ENCODE data around the gene MEIS3. TPM values are rescaled to one million over a fixed set of nuclear protein-coding genes. Genes with fewer than 3 reads are reported as not detected.
"Not testable (repeated sequence)": the region's sequence is repeated elsewhere in the genome, so short reads cannot be mapped to it uniquely, and the experiment has no call there.

The MEIS3 gene
- total and polyA plus RNA-seq, 9 of the 15 experiments (the other 6 are each of a cell fraction or from before 2014, with no cell fraction given), result 0.06 to 0.80 (median 0.25) TPM; not detected in 1

- TF ChIP-seq ATF3 (IDR thresholded peaks at IDR 0.05) (no peak), ATF3 (CRISPR knock-in tag; conservative IDR thresholded peaks at IDR 0.05) (no peak)
These were observed 5.4 kb downstream of the MEIS3 start (continued) for GRCh38 chr19:47413941-47414340.

GRCh38 chr19:47411696-47412095, 7.6 kb downstream of the MEIS3 start:
- H3K79me2 ChIP-seq (ENCODE audit: control insufficient read depth, insufficient read depth, low read length); FAIRE-seq; ATAC-seq; CTCF ChIA-PET (ENCODE audit: low intra/inter-chr PET ratio); H4K20me1 ChIP-seq (replicated peaks; ENCODE audit: control insufficient read depth, insufficient read depth, low read length); H3K9ac ChIP-seq (ENCODE audit: insufficient read depth in 1 of 2, low read depth in 2 of 2, low read length in 2 of 2); H2AFZ ChIP-seq (ENCODE audit: low read depth, low read length); H3K27ac ChIP-seq (ENCODE audit: extremely low read depth, low read depth, low read length); H3K4me3 ChIP-seq; H3K36me3 ChIP-seq (ENCODE audit: control insufficient read depth, insufficient read depth, low read length); H3K9me1 ChIP-seq (ENCODE audit: control insufficient read depth, insufficient read depth, low read length); DNase-seq (ENCODE audit: extremely low read depth in 1 of 4, low spot score in 3 of 4); BruUV-seq (replicated peaks); H3K9me3 ChIP-seq (replicated peaks; ENCODE audit: control insufficient read depth, insufficient read depth, low read depth, low read length); intact Hi-C loops (cut with micrococcal nuclease); H3K4me2 ChIP-seq (ENCODE audit: insufficient read depth, low read length): not testable (repeated sequence)
- POLR2A ChIA-PET, result interaction anchor here (0.6 to 1.1 kb wide), 2 partner anchors 115 to 852 kb away, joined by 3 to 4 read pairs; no protein-coding TSS in a partner anchor
- WGBS (ENCODE audit: insufficient coverage, low coverage, missing lambda C conversion rate), result 3% methylated on average over 9 of the region's 9 CpGs
- Histone ChIP-seq H3K4me1 (replicated peaks in 1 of 2; ENCODE audit: control insufficient read depth in 2 of 2, insufficient read depth in 2 of 2, low read length in 2 of 2) (peaks cover 0 to 14% of the 10 kb centered on the region in 2 experiments; a peak in 2 of 5 replicates), H3K27me3 (ENCODE audit: control insufficient read depth in 2 of 2, insufficient read depth in 2 of 2, low read length in 2 of 2) (peaks cover 30 to 58% of the 10 kb centered on the region in 2 experiments)
- in situ Hi-C loops (cut with MboI), result loop anchor here (10.0 kb wide), 1 partner anchor 257 kb away; no protein-coding TSS in a partner anchor
